Spleen (tissue), 11 donors: ENCODE data around the gene SLC6A2. TPM values are rescaled to one million over a fixed set of nuclear protein-coding genes. Genes with fewer than 3 reads are reported as not detected.

ENCODE experiments used
- DNase-seq: peaks from one replicate; pipeline ENCODE4 v3.0.0-alpha.2; 2020
- H3K27ac ChIP-seq, 8 donors: fragments of 200-600 bp; sonication (generic) in 7 of 8; 1 replicate in 4 of 8; 2 replicates in 4 of 8; pipeline versions ENCODE4 v1.5.0 to v1.8.0; 2016 to 2021; ENCODE audit warnings: inconsistent platforms in 4 of 8, mild to moderate bottlenecking in 4 of 8, moderate library complexity in 1 of 8
- H3K27me3 ChIP-seq, 7 donors: fragments of 200-600 bp; sonication (generic) in 6 of 7; replicated peaks in 1 of 7; 1 replicate in 4 of 7; 2 replicates in 3 of 7; pipeline versions ENCODE4 v1.5.0 to v1.8.0; 2016 to 2021; ENCODE audit warnings: inconsistent platforms in 3 of 7, mild to moderate bottlenecking in 1 of 7
- H3K36me3 ChIP-seq, 6 donors: fragments of 200-600 bp; sonication (generic) in 5 of 6; 1 replicate in 4 of 6; 2 replicates in 2 of 6; pipeline versions ENCODE4 v1.5.0 to v1.8.0; 2016 to 2021; ENCODE audit warnings: inconsistent platforms in 2 of 6
- H3K4me1 ChIP-seq, 6 donors: fragments of 200-600 bp; sonication (generic) in 5 of 6; 1 replicate in 3 of 6; 2 replicates in 3 of 6; pipeline versions ENCODE4 v1.5.0 to v1.8.0; 2016 to 2021; ENCODE audit warnings: inconsistent platforms in 3 of 6
- H3K4me3 ChIP-seq, 8 donors: fragments of 200-600 bp; sonication (generic) in 7 of 8; 1 replicate in 4 of 8; 2 replicates in 4 of 8; pipeline versions ENCODE4 v1.5.0 to v1.8.0; 2016 to 2021; ENCODE audit warnings: inconsistent platforms in 4 of 8, mild to moderate bottlenecking in 4 of 8, moderate library complexity in 2 of 8
- H3K9me3 ChIP-seq, 8 donors: fragments of 200-600 bp; sonication (generic) in 7 of 8; 1 replicate in 4 of 8; 2 replicates in 4 of 8; pipeline versions ENCODE4 v1.5.0 to v1.8.0; 2016 to 2021; ENCODE audit warnings: inconsistent platforms in 4 of 8
- POLR2A ChIP-seq, 3 donors: fragments of 450-650 bp; IDR thresholded peaks; one replicate each; pipeline ENCODE4 v1.5.1; 2017; ENCODE audit warnings: antibody characterized with exemption in 3 of 3, mild to moderate bottlenecking in 1 of 3
- POLR2AphosphoS5 ChIP-seq, 3 donors: sonication (generic); formaldehyde crosslinking; IDR thresholded peaks; one replicate each; pipeline ENCODE4 v1.5.1; 2017; ENCODE audit warnings: antibody characterized with exemption in 3 of 3
- WGBS, 5 donors: extraction: QIAGEN DNeasy Blood & Tissue Kit in 3 of 5; methylation state at CpG; one replicate each; pipeline versions ENCODE4 v1.1.5 to v1.1.7; 2013 to 2018; 5-methylcytosine and 5-hydroxymethylcytosine counted together
- intact Hi-C: fragments of 100-400 bp; cut with DNase I; formaldehyde crosslinking; loops from one replicate; pipeline ENCODE4 v1.15.0; 2023; ENCODE audit warnings: low total_unique reads
- polyA plus RNA-seq, 3 donors: library from polyadenylated mRNA; stranded (reverse); fragments of 200-250 nt; gene quantifications; one replicate each; pipeline ENCODE4 v1.2.1, GENCODE V29; 2013
- total RNA-seq, 7 donors: library from RNA; depleted of rRNA in 3 of 7; stranded (reverse); fragments of >200 nt in 3 of 7; fragmentation: NEBNext Ultra II Directional in 4 of 7; extraction: Animal tissue kit (Norgen Biotek cat#: 25700) in 4 of 7; gene quantifications; one replicate each; pipeline versions ENCODE4 v1.1.0 to v1.2.1, GENCODE V29; 2016 to 2021
- TF ChIP-seq, protein P1 (sequence below), 11 experiments: fragments of 200-600 bp in 7 of 11; fragments of 450-650 bp in 4 of 11; sonication (generic) in 4 of 11; IDR thresholded peaks in 8 of 11; conservative IDR thresholded peaks in 3 of 11; 1 replicate in 7 of 11; 2 replicates in 4 of 11; pipeline versions ENCODE4 v1.4.0 to v1.8.0; 2016 to 2021; ENCODE audit warnings: antibody characterized with exemption in 11 of 11, inconsistent platforms in 4 of 11, mild to moderate bottlenecking in 1 of 11
- donor health status: healthy with polysubstance abuse.
- donor health status: DM: no; HTN: no; CAD: no; lungs with moderate emphysema.
- donor health status: DM: no; HTN: no; CAD: no.
- donor health status: Bipolar disorder and iron deficiency.
- donor health status: healthy.
- donor health status: DM: no; HTN: no; CAD: no.
- donor health status: DM: yes; HTN: yes; CAD: no.

The SLC6A2 gene
- total and polyA plus RNA-seq, 10 donors: not detected

DNA sequence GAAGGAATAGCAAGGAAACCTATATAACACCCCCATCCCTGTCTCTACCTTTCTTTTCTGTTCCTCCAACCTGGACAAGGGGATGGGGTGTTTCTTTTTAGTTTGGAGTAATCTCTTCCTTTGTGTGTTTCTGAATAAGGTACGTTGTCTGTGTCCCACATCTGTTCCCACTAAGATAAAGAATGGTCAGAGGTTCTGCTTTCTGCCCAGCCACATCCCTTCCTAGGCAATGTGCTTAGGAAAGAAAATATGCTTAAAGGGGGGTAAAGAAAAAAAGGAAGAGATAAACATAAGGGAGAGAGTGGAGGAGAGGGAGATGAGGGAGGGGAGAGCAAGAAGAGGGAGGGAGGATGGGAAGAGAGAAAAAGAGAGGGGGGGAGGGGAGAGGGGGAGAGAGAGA, 35.1 kb downstream of the SLC6A2 start:
- H3K9me3 ChIP-seq: peaks cover 0 to 6% (median 0%) of the 10 kb centered on the region in 8 donors
- no peak for DNase-seq
- WGBS, 5 donors: 10 to 25% (median 15%) methylated on average over 1 of the region's 1 CpG
- H3K4me1 ChIP-seq: no peaks in the 10 kb centered on the region
- intact Hi-C loops: no loop called here
- TF ChIP-seq POLR2A (IDR thresholded peaks at IDR 0.05) (no peak), POLR2AphosphoS5 (IDR thresholded peaks at IDR 0.05) (no peak)
- TF ChIP-seq, protein P1, sequence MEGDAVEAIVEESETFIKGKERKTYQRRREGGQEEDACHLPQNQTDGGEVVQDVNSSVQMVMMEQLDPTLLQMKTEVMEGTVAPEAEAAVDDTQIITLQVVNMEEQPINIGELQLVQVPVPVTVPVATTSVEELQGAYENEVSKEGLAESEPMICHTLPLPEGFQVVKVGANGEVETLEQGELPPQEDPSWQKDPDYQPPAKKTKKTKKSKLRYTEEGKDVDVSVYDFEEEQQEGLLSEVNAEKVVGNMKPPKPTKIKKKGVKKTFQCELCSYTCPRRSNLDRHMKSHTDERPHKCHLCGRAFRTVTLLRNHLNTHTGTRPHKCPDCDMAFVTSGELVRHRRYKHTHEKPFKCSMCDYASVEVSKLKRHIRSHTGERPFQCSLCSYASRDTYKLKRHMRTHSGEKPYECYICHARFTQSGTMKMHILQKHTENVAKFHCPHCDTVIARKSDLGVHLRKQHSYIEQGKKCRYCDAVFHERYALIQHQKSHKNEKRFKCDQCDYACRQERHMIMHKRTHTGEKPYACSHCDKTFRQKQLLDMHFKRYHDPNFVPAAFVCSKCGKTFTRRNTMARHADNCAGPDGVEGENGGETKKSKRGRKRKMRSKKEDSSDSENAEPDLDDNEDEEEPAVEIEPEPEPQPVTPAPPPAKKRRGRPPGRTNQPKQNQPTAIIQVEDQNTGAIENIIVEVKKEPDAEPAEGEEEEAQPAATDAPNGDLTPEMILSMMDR (IDR thresholded peaks at IDR 0.05 in 8 of 11, conservative IDR thresholded peaks at IDR 0.05 in 3 of 11): no peak
- H3K27ac ChIP-seq: no peak overlapping the region
- no peaks in the 10 kb centered on the region for H3K36me3 ChIP-seq
- H3K4me3 ChIP-seq: no peak overlapping the region
- H3K27me3 ChIP-seq: peaks cover 0 to 10% (median 0%) of the 10 kb centered on the region in 7 donors

DNA sequence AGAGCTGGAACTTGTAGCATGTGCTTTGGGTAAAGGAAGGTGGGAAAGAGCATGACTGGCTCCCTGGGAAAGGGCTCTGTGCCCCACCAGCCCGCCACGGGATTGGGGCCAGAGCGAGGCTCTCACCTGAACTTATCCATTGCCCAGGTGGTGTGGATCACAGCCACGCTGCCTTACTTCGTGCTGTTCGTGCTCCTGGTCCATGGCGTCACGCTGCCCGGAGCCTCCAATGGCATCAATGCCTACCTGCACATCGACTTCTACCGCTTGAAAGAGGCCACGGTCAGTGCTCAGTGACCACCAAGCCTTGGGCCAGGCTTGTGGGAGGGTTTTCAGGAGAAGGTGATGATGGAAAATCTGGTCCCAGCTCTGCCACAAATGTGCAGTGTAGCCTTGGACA, 36.0 kb downstream of the SLC6A2 start:
- peaks cover 0 to 10% (median 0%) of the 10 kb centered on the region in 7 donors for H3K27me3 ChIP-seq
- intact Hi-C loops: no loop called here
- no peak overlapping the region for H3K27ac ChIP-seq
- no peaks in the 10 kb centered on the region for H3K36me3 ChIP-seq
- 87 to 93% (median 92%) methylated on average over 3 to 12 of the region's 12 CpGs for WGBS, 5 donors
- H3K9me3 ChIP-seq: no peaks in the 10 kb centered on the region
- H3K4me3 ChIP-seq: no peak overlapping the region
- no peak for TF ChIP-seq POLR2A (IDR thresholded peaks at IDR 0.05)
- no peak for TF ChIP-seq POLR2AphosphoS5 (IDR thresholded peaks at IDR 0.05)
- TF ChIP-seq, protein P1 (IDR thresholded peaks at IDR 0.05 in 8 of 11, conservative IDR thresholded peaks at IDR 0.05 in 3 of 11): no peak
- H3K4me1 ChIP-seq: no peaks in the 10 kb centered on the region
- DNase-seq: peak; percentile 66

DNA sequence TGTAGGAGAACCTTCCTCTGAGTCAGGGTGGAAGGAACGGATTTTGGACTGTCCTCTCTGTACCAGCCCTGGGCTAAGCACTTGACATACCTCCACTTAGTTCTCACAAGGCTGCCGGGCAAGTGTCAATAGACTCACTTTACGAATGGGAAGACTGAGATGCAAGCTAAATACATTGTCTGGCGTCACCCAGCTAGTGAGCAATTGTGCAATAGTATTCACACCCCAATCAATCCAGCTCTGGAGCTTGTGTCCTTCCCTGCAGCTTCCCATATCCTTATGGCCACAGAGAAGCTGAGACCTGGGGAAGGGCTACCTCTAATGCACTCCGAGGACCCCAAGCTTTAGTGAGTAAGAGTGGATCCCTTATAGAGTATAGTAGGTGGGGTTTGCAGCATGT, 39.8 kb downstream of the SLC6A2 start:
- Histone ChIP-seq H3K27me3 (no peaks in the 10 kb centered on the region), H3K9me3 (no peaks in the 10 kb centered on the region), H3K36me3 (no peaks in the 10 kb centered on the region), H3K4me3 (no peak overlapping the region), H3K4me1 (no peaks in the 10 kb centered on the region), H3K27ac (no peak overlapping the region)
- 74 to 84% (median 83%) methylated on average over 5 of the region's 5 CpGs for WGBS, 5 donors
- TF ChIP-seq POLR2AphosphoS5 (IDR thresholded peaks at IDR 0.05): no peak
- TF ChIP-seq, protein P1 (IDR thresholded peaks at IDR 0.05 in 8 of 11, conservative IDR thresholded peaks at IDR 0.05 in 3 of 11): no peak
- no peak for TF ChIP-seq POLR2A (IDR thresholded peaks at IDR 0.05)
- intact Hi-C loops: no loop called here
- DNase-seq: no peak

DNA sequence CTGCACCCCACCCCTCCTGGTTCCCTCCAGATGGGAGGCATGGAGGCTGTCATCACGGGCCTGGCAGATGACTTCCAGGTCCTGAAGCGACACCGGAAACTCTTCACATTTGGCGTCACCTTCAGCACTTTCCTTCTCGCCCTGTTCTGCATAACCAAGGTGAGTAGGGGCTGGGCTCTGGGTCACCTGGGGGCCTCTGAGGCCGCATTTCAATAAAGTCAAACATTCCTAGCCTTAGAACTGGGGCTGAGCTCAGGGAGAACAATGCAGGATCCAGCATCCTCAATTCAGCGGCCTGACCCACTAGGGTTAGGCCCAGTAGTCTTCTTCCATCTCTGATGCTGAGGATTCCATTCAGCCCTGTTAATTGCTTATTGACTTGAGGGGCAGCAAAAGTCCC, 42.1 kb downstream of the SLC6A2 start:
- H3K27me3 ChIP-seq: peaks cover 0 to under 1% (median 0%) of the 10 kb centered on the region in 7 donors
- H3K36me3 ChIP-seq: no peaks in the 10 kb centered on the region
- H3K4me1 ChIP-seq: no peaks in the 10 kb centered on the region
- H3K27ac ChIP-seq: no peak overlapping the region
- H3K9me3 ChIP-seq: no peaks in the 10 kb centered on the region
- 69 to 87% (median 77%) methylated on average over 7 of the region's 7 CpGs for WGBS, 5 donors
- no peak for DNase-seq
- TF ChIP-seq POLR2AphosphoS5 (IDR thresholded peaks at IDR 0.05) (no peak), POLR2A (IDR thresholded peaks at IDR 0.05) (no peak)
- TF ChIP-seq, protein P1 (IDR thresholded peaks at IDR 0.05 in 8 of 11, conservative IDR thresholded peaks at IDR 0.05 in 3 of 11): no peak
- no peak overlapping the region for H3K4me3 ChIP-seq
- intact Hi-C loops: no loop called here
